Skeletal muscle tissue (tissue), 4 donors: Measurements from ENCODE around the gene MAP2K6. TPM values are rescaled to one million over a fixed set of nuclear protein-coding genes. Genes with fewer than 3 reads are reported as not detected.

ENCODE experiments used
- H3K27ac ChIP-seq: one replicate; pipeline ENCODE4 v1.7.0; 2013; ENCODE audit warnings: mild to moderate bottlenecking, low read depth, low read length, inconsistent platforms
- H3K27me3 ChIP-seq, 3 donors: one replicate each; pipeline ENCODE4 v1.7.0; 2013; ENCODE audit warnings: low read length in 3 of 3; ENCODE audit not compliant: control insufficient read depth in 3 of 3, insufficient read depth in 3 of 3
- H3K36me3 ChIP-seq, 3 donors: one replicate each; pipeline ENCODE4 v1.7.0; 2013; ENCODE audit warnings: low read length in 3 of 3; ENCODE audit not compliant: control insufficient read depth in 3 of 3, insufficient read depth in 3 of 3
- H3K4me1 ChIP-seq, 3 donors: one replicate each; pipeline ENCODE4 v1.7.0; 2013; ENCODE audit warnings: low read length in 3 of 3, mild to moderate bottlenecking in 3 of 3; ENCODE audit not compliant: control insufficient read depth in 3 of 3, insufficient read depth in 3 of 3
- H3K4me3 ChIP-seq, 3 donors: one replicate each; pipeline ENCODE4 v1.7.0; 2013; ENCODE audit warnings: low read length in 3 of 3
- H3K9ac ChIP-seq, 3 donors: one replicate each; pipeline ENCODE4 v1.7.0; 2013; ENCODE audit warnings: low read length in 3 of 3, mild to moderate bottlenecking in 3 of 3, moderate library complexity in 2 of 3, low read depth in 1 of 3
- H3K9me3 ChIP-seq, 3 donors: one replicate each; pipeline ENCODE4 v1.7.0; 2013; ENCODE audit warnings: low read length in 3 of 3; ENCODE audit not compliant: control insufficient read depth in 3 of 3
- total RNA-seq: library from RNA; depleted of rRNA; stranded (reverse); fragments of >200 nt; gene quantifications from one replicate; pipeline ENCODE4 v1.2.3, GENCODE V29; 2014
- donor health status: Osteomylitis.

The MAP2K6 gene
- total RNA-seq, result 13.6 TPM

GRCh38 chr17:69414408-69415274, at the start of gene MAP2K6:
TSS of gene MAP2K6 (plus strand) at chr17:69414697. CDS start at chr17:69414985, 288 bp downstream.
- no peaks in the 10 kb centered on the region for H3K27me3 ChIP-seq
- H3K4me3 ChIP-seq, result peak within 1 kb of the TSS; percentile 90 to 98 (median 91)
- H3K9ac ChIP-seq, result peak within 1 kb of the TSS; percentile 69 to 87 (median 75)
- no peaks in the 10 kb centered on the region for H3K9me3 ChIP-seq
- H3K36me3 ChIP-seq, result no peaks in the 10 kb centered on the region
- H3K27ac ChIP-seq, result peak within 1 kb of the TSS; percentile 64
- H3K4me1 ChIP-seq, result peaks cover 0 to 15% (median 3%) of the 10 kb centered on the region in 3 donors

GRCh38 chr17:69367298-69367697, 47.2 kb upstream of the MAP2K6 start:
- no peak overlapping the region for H3K4me3 ChIP-seq
- H3K9me3 ChIP-seq, result no peaks in the 10 kb centered on the region
- no peak overlapping the region for H3K27ac ChIP-seq
- H3K4me1 ChIP-seq, result no peaks in the 10 kb centered on the region
- H3K9ac ChIP-seq, result no peak overlapping the region
- H3K36me3 ChIP-seq, result no peaks in the 10 kb centered on the region
- H3K27me3 ChIP-seq, result no peaks in the 10 kb centered on the region

- H3K9ac ChIP-seq, result no peak overlapping the region
- no peaks in the 10 kb centered on the region for H3K27me3 ChIP-seq
- no peaks in the 10 kb centered on the region for H3K4me1 ChIP-seq
- no peaks in the 10 kb centered on the region for H3K9me3 ChIP-seq
- H3K4me3 ChIP-seq, result no peak overlapping the region
- H3K36me3 ChIP-seq, result no peaks in the 10 kb centered on the region
- no peak overlapping the region for H3K27ac ChIP-seq
Measured at GRCh38 chr17:69373069-69373468, 41.4 kb upstream of the MAP2K6 start.

GRCh38 chr17:69375229-69375628, 39.3 kb upstream of the MAP2K6 start:
- Histone ChIP-seq H3K27me3 (no peaks in the 10 kb centered on the region), H3K4me1 (no peaks in the 10 kb centered on the region), H3K9ac (no peak overlapping the region), H3K27ac (no peak overlapping the region), H3K4me3 (no peak overlapping the region), H3K9me3 (no peaks in the 10 kb centered on the region), H3K36me3 (no peaks in the 10 kb centered on the region)

GRCh38 chr17:69388822-69389442, 25.6 kb upstream of the MAP2K6 start:
- no peaks in the 10 kb centered on the region for H3K4me1 ChIP-seq
- H3K27ac ChIP-seq, result no peak overlapping the region
- no peak overlapping the region for H3K4me3 ChIP-seq
- no peak overlapping the region for H3K9ac ChIP-seq
- no peaks in the 10 kb centered on the region for H3K27me3 ChIP-seq
- H3K36me3 ChIP-seq, result no peaks in the 10 kb centered on the region
- H3K9me3 ChIP-seq, result no peaks in the 10 kb centered on the region

GRCh38 chr17:69390795-69391501, 23.5 kb upstream of the MAP2K6 start:
- Histone ChIP-seq H3K27ac (no peak overlapping the region), H3K36me3 (no peaks in the 10 kb centered on the region), H3K4me1 (no peaks in the 10 kb centered on the region), H3K9me3 (no peaks in the 10 kb centered on the region), H3K9ac (no peak overlapping the region), H3K4me3 (no peak overlapping the region), H3K27me3 (no peaks in the 10 kb centered on the region)

GRCh38 chr17:69401251-69401650, 13.2 kb upstream of the MAP2K6 start:
- H3K9ac ChIP-seq, result no peak overlapping the region
- no peaks in the 10 kb centered on the region for H3K36me3 ChIP-seq
- no peak overlapping the region for H3K4me3 ChIP-seq
- H3K4me1 ChIP-seq, result no peaks in the 10 kb centered on the region
- no peak overlapping the region for H3K27ac ChIP-seq
- H3K9me3 ChIP-seq, result no peaks in the 10 kb centered on the region
- no peaks in the 10 kb centered on the region for H3K27me3 ChIP-seq

- Histone ChIP-seq H3K9ac (no peak overlapping the region), H3K27me3 (no peaks in the 10 kb centered on the region), H3K9me3 (no peaks in the 10 kb centered on the region), H3K4me3 (no peak overlapping the region), H3K27ac (no peak overlapping the region), H3K36me3 (no peaks in the 10 kb centered on the region), H3K4me1 (no peaks in the 10 kb centered on the region)
Measured at GRCh38 chr17:69402052-69402451, 12.4 kb upstream of the MAP2K6 start.

- H3K4me1 ChIP-seq, result no peaks in the 10 kb centered on the region
- H3K27ac ChIP-seq, result no peak overlapping the region
- H3K9ac ChIP-seq, result no peak overlapping the region
- H3K4me3 ChIP-seq, result no peak overlapping the region
- H3K27me3 ChIP-seq, result no peaks in the 10 kb centered on the region
- H3K9me3 ChIP-seq, result no peaks in the 10 kb centered on the region
- no peaks in the 10 kb centered on the region for H3K36me3 ChIP-seq
Measured at GRCh38 chr17:69404399-69404798, 10.1 kb upstream of the MAP2K6 start.

- Histone ChIP-seq H3K4me1 (no peaks in the 10 kb centered on the region), H3K36me3 (no peaks in the 10 kb centered on the region), H3K27me3 (no peaks in the 10 kb centered on the region), H3K4me3 (no peak overlapping the region), H3K27ac (no peak overlapping the region), H3K9me3 (no peaks in the 10 kb centered on the region), H3K9ac (no peak overlapping the region)
Measured at GRCh38 chr17:69405096-69405495, 9.4 kb upstream of the MAP2K6 start.
